Osteocyte (in vitro differentiated cells): Measurements from ENCODE around the gene EIF2S3. TPM values are rescaled to one million over a fixed set of nuclear protein-coding genes. Genes with fewer than 3 reads are reported as not detected.

Source experiments
- DNase-seq: peaks from one replicate; pipeline ENCODE4 v3.0.0; 2021; ENCODE audit warnings: mixed read lengths; ENCODE audit not compliant: unreplicated experiment; ENCODE audit errors: extremely low spot score
- H3K27ac Mint-ChIP-seq: one replicate; pipeline ENCODE4 v1.8.0; 2021; ENCODE audit warnings: mild to moderate bottlenecking, mixed read lengths; ENCODE audit not compliant: unreplicated experiment
- H3K27me3 Mint-ChIP-seq: one replicate; pipeline ENCODE4 v1.8.0; 2021; ENCODE audit warnings: mixed read lengths; ENCODE audit not compliant: unreplicated experiment
- H3K36me3 Mint-ChIP-seq: one replicate; pipeline ENCODE4 v1.8.0; 2021; ENCODE audit warnings: mixed read lengths; ENCODE audit not compliant: unreplicated experiment
- H3K4me1 Mint-ChIP-seq: one replicate; pipeline ENCODE4 v1.8.0; 2021; ENCODE audit warnings: mixed read lengths; ENCODE audit not compliant: unreplicated experiment
- H3K4me3 Mint-ChIP-seq: one replicate; pipeline ENCODE4 v1.8.0; 2021; ENCODE audit warnings: mild to moderate bottlenecking, moderate library complexity, mixed read lengths; ENCODE audit not compliant: unreplicated experiment
- H3K9me3 Mint-ChIP-seq: one replicate; pipeline ENCODE4 v1.8.0; 2021; ENCODE audit warnings: mixed read lengths; ENCODE audit not compliant: unreplicated experiment
- long read RNA-seq: library from polyadenylated mRNA; unstranded; transcript quantifications from one replicate; pipeline ENCODE4 v2.0.0, GENCODE V29; 2021
- total RNA-seq: library from RNA; stranded (reverse); gene quantifications from 2 replicates; pipeline ENCODE4 v1.2.1, GENCODE V29; 2021
- TF ChIP-seq, protein P1 (sequence below): fragments of 200-600 bp; sonication (generic); IDR thresholded peaks from 2 replicates; pipeline ENCODE4 v1.5.0; 2021; ENCODE audit warnings: antibody characterized with exemption, mild to moderate bottlenecking, moderate library complexity

EIF2S3 gene
- total RNA-seq: 360 and 369 TPM in 2 replicates
- long read RNA-seq, transcript EIF2S3-201 (12 exons, 2,858 nt): major isoform, 1,202 of 1,362 reads
- long read RNA-seq, partial matches to known transcripts: 88 of 1,362 reads
- long read RNA-seq, other reads (novel, unspliced or antisense): 71 of 1,362 reads

DNA sequence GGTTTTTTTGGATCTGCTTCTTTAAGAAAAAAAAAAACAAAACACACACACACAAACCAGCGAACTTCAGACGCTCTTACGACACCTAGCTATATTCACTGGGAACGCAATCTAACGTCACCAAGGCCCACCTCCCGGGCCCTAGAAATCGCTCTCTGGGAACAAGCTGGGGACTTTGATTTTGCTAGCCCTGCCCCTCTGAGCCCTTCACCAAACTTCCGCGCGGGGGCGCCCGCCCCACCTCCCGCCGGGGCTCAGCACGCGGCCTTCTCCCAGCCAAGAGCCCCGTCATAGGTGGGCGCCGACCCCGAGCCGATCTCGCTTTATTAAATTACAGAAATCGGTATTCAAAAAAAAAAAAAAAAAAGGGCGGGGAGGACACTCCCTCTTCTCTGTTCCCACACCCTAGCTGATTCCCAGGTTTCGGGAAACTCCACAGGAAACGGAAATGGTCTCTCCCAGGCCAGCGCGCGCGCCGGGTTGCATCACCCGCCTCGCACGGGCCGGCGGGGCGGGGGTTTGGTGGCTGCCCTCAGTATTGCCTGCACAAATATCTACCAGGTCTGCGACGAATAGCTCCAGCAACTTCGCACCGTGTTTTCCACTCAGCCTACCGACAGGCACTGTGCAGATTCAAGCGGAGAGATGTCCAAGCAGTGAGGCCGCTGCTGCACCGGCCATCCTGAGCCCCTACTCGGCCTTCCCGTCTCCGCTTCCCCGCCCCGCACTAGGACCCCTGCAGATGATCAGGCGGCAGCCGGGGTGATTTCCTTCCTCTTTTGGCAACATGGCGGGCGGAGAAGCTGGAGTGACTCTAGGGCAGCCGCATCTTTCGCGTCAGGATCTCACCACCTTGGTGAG, at the start of gene EIF2S3:
Gene EIF2S3 (plus strand): TSS at position 775 of the 861 bp plus-strand sequence. CDS start 13 bp downstream, at position 788.
- Mint-ChIP-seq H3K27me3 (no peaks in the 10 kb centered on the region), H3K4me3 (no peak within 1 kb of the TSS), H3K36me3 (peaks cover 13% of the 10 kb centered on the region), H3K9me3 (no peaks in the 10 kb centered on the region), H3K27ac (no peak within 1 kb of the TSS), H3K4me1 (peaks cover 15% of the 10 kb centered on the region)
- TF ChIP-seq, protein P1, sequence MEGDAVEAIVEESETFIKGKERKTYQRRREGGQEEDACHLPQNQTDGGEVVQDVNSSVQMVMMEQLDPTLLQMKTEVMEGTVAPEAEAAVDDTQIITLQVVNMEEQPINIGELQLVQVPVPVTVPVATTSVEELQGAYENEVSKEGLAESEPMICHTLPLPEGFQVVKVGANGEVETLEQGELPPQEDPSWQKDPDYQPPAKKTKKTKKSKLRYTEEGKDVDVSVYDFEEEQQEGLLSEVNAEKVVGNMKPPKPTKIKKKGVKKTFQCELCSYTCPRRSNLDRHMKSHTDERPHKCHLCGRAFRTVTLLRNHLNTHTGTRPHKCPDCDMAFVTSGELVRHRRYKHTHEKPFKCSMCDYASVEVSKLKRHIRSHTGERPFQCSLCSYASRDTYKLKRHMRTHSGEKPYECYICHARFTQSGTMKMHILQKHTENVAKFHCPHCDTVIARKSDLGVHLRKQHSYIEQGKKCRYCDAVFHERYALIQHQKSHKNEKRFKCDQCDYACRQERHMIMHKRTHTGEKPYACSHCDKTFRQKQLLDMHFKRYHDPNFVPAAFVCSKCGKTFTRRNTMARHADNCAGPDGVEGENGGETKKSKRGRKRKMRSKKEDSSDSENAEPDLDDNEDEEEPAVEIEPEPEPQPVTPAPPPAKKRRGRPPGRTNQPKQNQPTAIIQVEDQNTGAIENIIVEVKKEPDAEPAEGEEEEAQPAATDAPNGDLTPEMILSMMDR: peak; percentile 91
- DNase-seq: peak; percentile 98

DNA sequence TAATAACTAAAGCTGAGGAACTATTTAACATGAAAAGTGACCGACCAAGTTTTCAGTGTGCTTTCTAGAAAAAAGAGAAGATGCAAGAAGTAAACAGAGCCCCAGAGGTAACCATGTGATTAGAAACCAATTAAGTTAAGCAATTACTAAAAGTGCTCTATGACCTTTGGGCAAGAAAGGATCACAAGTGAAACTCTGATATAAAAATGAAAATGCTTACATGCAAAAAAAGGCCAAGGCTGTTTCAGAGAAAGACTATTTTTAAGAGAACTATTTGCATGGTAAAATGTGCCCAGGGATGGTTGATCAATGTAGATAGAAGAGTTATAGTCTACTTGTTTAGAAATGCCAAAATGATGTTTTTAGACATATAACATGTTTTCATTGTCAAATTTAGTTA, 49.7 kb upstream of the EIF2S3 start:
- Mint-ChIP-seq H3K27ac (no peak overlapping the region), H3K4me1 (peaks cover 24% of the 10 kb centered on the region), H3K27me3 (no peaks in the 10 kb centered on the region), H3K4me3 (no peak overlapping the region), H3K36me3 (peaks cover 28% of the 10 kb centered on the region), H3K9me3 (peaks cover 2% of the 10 kb centered on the region)
- DNase-seq: no peak
- TF ChIP-seq, protein P1: no peak

DNA sequence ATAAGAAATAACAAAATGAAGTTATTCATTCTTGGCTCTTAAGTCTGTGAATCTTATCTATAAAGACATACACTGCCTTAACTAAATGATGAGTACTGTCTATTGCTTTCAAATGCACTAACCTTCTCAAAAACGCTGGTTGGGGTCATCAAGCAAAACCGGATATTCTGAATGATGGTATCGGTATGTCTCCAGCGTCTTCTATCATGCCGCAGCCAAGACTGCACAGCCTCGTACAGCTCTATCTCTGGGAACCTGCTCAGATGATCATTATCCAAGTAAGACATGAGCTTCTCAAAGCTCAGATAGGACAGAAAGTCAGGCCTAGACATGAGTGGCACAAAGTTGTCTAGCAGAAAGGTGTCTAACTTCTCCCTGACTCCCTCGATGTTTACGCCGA, 48.9 kb upstream of the EIF2S3 start:
- peaks cover 5% of the 10 kb centered on the region for H3K9me3 Mint-ChIP-seq
- H3K4me3 Mint-ChIP-seq: no peak overlapping the region
- H3K27me3 Mint-ChIP-seq: no peaks in the 10 kb centered on the region
- no peak for DNase-seq
- TF ChIP-seq, protein P1: no peak
- H3K36me3 Mint-ChIP-seq: peaks cover 32% of the 10 kb centered on the region
- H3K27ac Mint-ChIP-seq: no peak overlapping the region
- peaks cover 26% of the 10 kb centered on the region for H3K4me1 Mint-ChIP-seq

GRCh38 chrX:24012266-24012665, 42.5 kb upstream of the EIF2S3 start:
- Mint-ChIP-seq H3K36me3 (peaks cover 20% of the 10 kb centered on the region), H3K9me3 (peaks cover 5% of the 10 kb centered on the region), H3K27me3 (no peaks in the 10 kb centered on the region), H3K4me1 (peaks cover 21% of the 10 kb centered on the region), H3K27ac (no peak overlapping the region), H3K4me3 (no peak overlapping the region)
- TF ChIP-seq, protein P1: no peak
- DNase-seq: no peak

DNA sequence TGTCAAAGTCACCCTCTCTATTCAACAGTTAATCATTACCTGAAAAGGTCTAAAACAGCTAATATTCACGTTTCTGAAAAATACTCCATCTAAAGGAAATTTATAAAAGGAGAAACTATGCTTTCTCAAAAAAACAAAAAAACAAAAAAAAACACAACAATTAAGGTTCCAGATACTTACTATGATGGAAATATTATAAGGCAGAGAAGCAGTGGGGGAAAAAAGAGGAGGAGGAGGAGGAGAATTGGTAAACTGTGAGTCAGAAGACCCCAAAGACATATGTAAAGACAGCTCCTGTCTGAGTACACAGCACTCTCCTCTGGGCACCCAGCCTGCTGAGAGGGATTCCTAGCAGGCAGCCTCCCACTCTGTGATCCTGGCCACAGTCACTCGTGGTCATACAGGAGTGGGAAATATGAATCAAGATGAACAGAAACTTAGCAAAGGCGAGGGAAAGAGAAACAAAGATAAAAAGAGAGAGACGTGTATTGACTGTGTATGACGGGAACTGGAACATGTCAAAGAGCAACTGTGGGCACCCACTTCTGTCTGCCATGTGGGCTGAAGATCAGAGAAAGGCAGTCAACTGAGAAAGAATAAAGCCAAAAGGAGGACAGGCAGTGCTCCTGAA, 40.3 kb upstream of the EIF2S3 start:
- Mint-ChIP-seq H3K36me3 (peaks cover 22% of the 10 kb centered on the region), H3K27ac (peak overlapping the region; percentile 72), H3K4me3 (no peak overlapping the region)

More for the DNA sequence above, 40.3 kb upstream of the EIF2S3 start:
- Mint-ChIP-seq H3K27me3 (no peaks in the 10 kb centered on the region), H3K9me3 (peaks cover 5% of the 10 kb centered on the region), H3K4me1 (peaks cover 22% of the 10 kb centered on the region)
- TF ChIP-seq, protein P1: no peak
- DNase-seq: no peak
